Panc1 (cell line): ENCODE results near the gene GCK.

ENCODE experiments used
- CTCF ChIP-seq: fragments of 450-650 bp; IDR thresholded peaks from 2 replicates; pipeline ENCODE4 v1.5.1; 2017; ENCODE audit warnings: mild to moderate bottlenecking
- POLR2AphosphoS5 ChIP-seq: IDR thresholded peaks from 2 replicates; pipeline ENCODE4 v1.6.1; 2012; ENCODE audit warnings: mild to moderate bottlenecking, low read depth, low read length, moderate library complexity
- REST ChIP-seq, 2 experiments: IDR thresholded peaks; 2 replicates each; pipeline ENCODE4 v1.6.1; 2011 to 2012; ENCODE audit warnings: low read depth in 2 of 2, control low read depth in 1 of 2, low read length in 1 of 2, mild to moderate bottlenecking in 1 of 2, moderate library complexity in 1 of 2; ENCODE audit not compliant: insufficient read depth in 1 of 2
- SIN3A ChIP-seq: IDR thresholded peaks from 2 replicates; pipeline ENCODE4 v1.6.1; 2012; ENCODE audit warnings: low read depth, mild to moderate bottlenecking, low read length, moderate library complexity, borderline replicate concordance; ENCODE audit not compliant: insufficient read depth
- TCF7L2 ChIP-seq: IDR thresholded peaks from 2 replicates; pipeline ENCODE4 v1.6.1; 2011; ENCODE audit warnings: mild to moderate bottlenecking, low read depth, low read length, inconsistent platforms

GRCh38 chr7:44219371-44220045 lies 30.3 kb upstream of the GCK start:
- no peak for TF ChIP-seq CTCF
- no peak for TF ChIP-seq REST (IDR thresholded peaks at IDR 0.05; ENCODE audit: insufficient read depth in 1 of 2, low read depth in 2 of 2, low read length in 1 of 2)
- no peak for TF ChIP-seq POLR2AphosphoS5
- no peak for TF ChIP-seq TCF7L2
- TF ChIP-seq SIN3A = no peak
